T47D (cell line): ENCODE results near the gene SFSWAP.
"Not testable (repeated sequence)": the region's sequence is repeated elsewhere in the genome, so short reads cannot be mapped to it uniquely, and the experiment has no call there.

Source experiments
- DNase-seq, 2 experiments: peaks; one replicate each; pipeline versions ENCODE4 v3.0.0 to v3.0.0-alpha.2; 2011 to 2012; ENCODE audit warnings: low read depth in 1 of 2, low spot score in 1 of 2
- JUND ChIP-seq: IDR thresholded peaks from 2 replicates; pipeline ENCODE4 v1.6.1; 2012; ENCODE audit warnings: low read depth
- in situ Hi-C: cut with HindIII; loops from 2 replicates; pipeline ENCODE4 v1.10.0; 2016; ENCODE audit warnings: low sequenced_read_pairs, low pct_unique_long_range_greater_than_20kb

Gene SFSWAP

GRCh38 chr12:131710464-131711457 is at the start of gene SFSWAP:
Gene SFSWAP (plus strand): TSS chr12:131711090. CDS start chr12:131711230, 140 bp downstream.
- in situ Hi-C loops = no loop called here
- TF ChIP-seq JUND = no peak
- peak; percentile 80 to 85 for DNase-seq

GRCh38 chr12:131661170-131661985 is 49.5 kb upstream of the SFSWAP start:
- DNase-seq, in situ Hi-C loops: not testable (repeated sequence)

- in situ Hi-C loops, DNase-seq: not testable (repeated sequence)
Measured at GRCh38 chr12:131661986-131662288, 49.0 kb upstream of the SFSWAP start.

- in situ Hi-C loops, DNase-seq: not testable (repeated sequence)
Measured at GRCh38 chr12:131662346-131662745, 48.5 kb upstream of the SFSWAP start.

- in situ Hi-C loops, DNase-seq: not testable (repeated sequence)
Measured at GRCh38 chr12:131665666-131666065, 45.2 kb upstream of the SFSWAP start.

GRCh38 chr12:131666486-131666885 is 44.4 kb upstream of the SFSWAP start:
- in situ Hi-C loops, DNase-seq: not testable (repeated sequence)

- DNase-seq, in situ Hi-C loops: not testable (repeated sequence)
Measured at GRCh38 chr12:131666978-131667601, 43.8 kb upstream of the SFSWAP start.

GRCh38 chr12:131671276-131671675 is 39.6 kb upstream of the SFSWAP start:
- no peak for DNase-seq
- no peak for TF ChIP-seq JUND
- in situ Hi-C loops = no loop called here

- TF ChIP-seq JUND = no peak
- no peak for DNase-seq
- in situ Hi-C loops = no loop called here
Measured at GRCh38 chr12:131671871-131672270, 39.0 kb upstream of the SFSWAP start.

- in situ Hi-C loops = no loop called here
- DNase-seq = no peak
- no peak for TF ChIP-seq JUND
Measured at GRCh38 chr12:131672311-131672940, 38.5 kb upstream of the SFSWAP start.

- in situ Hi-C loops = no loop called here
- DNase-seq = no peak
- no peak for TF ChIP-seq JUND
Measured at GRCh38 chr12:131672941-131673887, 37.7 kb upstream of the SFSWAP start.

- TF ChIP-seq JUND = no peak
- DNase-seq = no peak
- in situ Hi-C loops = no loop called here
Measured at GRCh38 chr12:131673888-131674257, 37.0 kb upstream of the SFSWAP start.
